HG02763 (cell line): ENCODE measurements around the gene FGF3.

Experiments used
- ATAC-seq: cut with Tn5 transposase; IDR thresholded peaks from one replicate; pipeline ENCODE4 v1.9.1; 2021; ENCODE audit warnings: mild to moderate bottlenecking, moderate library complexity; ENCODE audit not compliant: unreplicated experiment

The FGF3 gene

GRCh38 chr11:69818603-69819441, at the start of gene FGF3:
Gene FGF3, minus strand, starts transcription at chr11:69819416. Its CDS starts 483 bp downstream, at chr11:69818933.
- ATAC-seq: no peak

GRCh38 chr11:69868871-69869270, 49.7 kb upstream of the FGF3 start:
- ATAC-seq: no peak

GRCh38 chr11:69868006-69868810, 49.0 kb upstream of the FGF3 start:
- no peak for ATAC-seq

GRCh38 chr11:69867076-69868005, 48.1 kb upstream of the FGF3 start:
- ATAC-seq: no peak

GRCh38 chr11:69866648-69867047, 47.4 kb upstream of the FGF3 start:
- no peak for ATAC-seq

- ATAC-seq: no peak
These were observed 46.5 kb upstream of the FGF3 start for GRCh38 chr11:69865707-69866106.

- no peak for ATAC-seq
These were observed 45.8 kb upstream of the FGF3 start for GRCh38 chr11:69864686-69865661.

- ATAC-seq: no peak
These were observed 44.5 kb upstream of the FGF3 start for GRCh38 chr11:69863544-69864200.

- no peak for ATAC-seq
These were observed 43.8 kb upstream of the FGF3 start for GRCh38 chr11:69862797-69863543.

GRCh38 chr11:69862331-69862771, 43.1 kb upstream of the FGF3 start:
- no peak for ATAC-seq

GRCh38 chr11:69861901-69862300, 42.7 kb upstream of the FGF3 start:
- ATAC-seq: no peak

GRCh38 chr11:69860796-69861445, 41.7 kb upstream of the FGF3 start:
- ATAC-seq: no peak

- no peak for ATAC-seq
These were observed 41.0 kb upstream of the FGF3 start for GRCh38 chr11:69860244-69860643.

- no peak for ATAC-seq
These were observed 40.2 kb upstream of the FGF3 start for GRCh38 chr11:69859275-69859934.

- no peak for ATAC-seq
These were observed 36.2 kb upstream of the FGF3 start for GRCh38 chr11:69855421-69855820.

GRCh38 chr11:69854713-69855112, 35.5 kb upstream of the FGF3 start:
- no peak for ATAC-seq

GRCh38 chr11:69852056-69852455, 32.8 kb upstream of the FGF3 start:
- no peak for ATAC-seq
